Prostate gland (tissue), 2 donors: ENCODE data around the gene NAA30.

Experiments used
- CTCF ChIP-seq, 4 experiments: fragments of 200-600 bp in 2 of 4; fragments of 450-650 bp in 2 of 4; sonication (generic) in 2 of 4; IDR thresholded peaks; 1 replicate in 3 of 4; 2 replicates in 1 of 4; pipeline ENCODE4 v1.5.1; 2016 to 2019; ENCODE audit warnings: antibody characterized with exemption in 4 of 4, mild to moderate bottlenecking in 2 of 4, moderate library complexity in 2 of 4
- POLR2AphosphoS5 ChIP-seq: sonication (generic); formaldehyde crosslinking; IDR thresholded peaks from one replicate; pipeline ENCODE4 v1.6.1; 2017; ENCODE audit warnings: antibody characterized with exemption

GRCh38 chr14:57388067-57388466 is 2.3 kb upstream of the NAA30 start:
- TF ChIP-seq CTCF (IDR thresholded peaks at IDR 0.05) (no peak), POLR2AphosphoS5 (no peak)
